ENCODE data around the gene TSPYL2.

GRCh38 chrX:53071064-53071463 lies 11.1 kb upstream of the TSPYL2 start:
- TF ChIP-seq CTCF (IDR thresholded peaks at IDR 0.05; ENCODE audit: low read depth, low read length): no peak
- no peak for TF ChIP-seq POLR2A (IDR thresholded peaks at IDR 0.05; ENCODE audit: extremely low read depth, insufficient read length)
- no peak for TF ChIP-seq MAX (IDR thresholded peaks at IDR 0.05; ENCODE audit: low read depth, low read length)

Measured in NB4 (cell line).